GM21526 (cell line): ENCODE data around the gene HIPK3.
"Not testable (repeated sequence)": the region's sequence is repeated elsewhere in the genome, so short reads cannot be mapped to it uniquely, and the experiment has no call there.

Source experiments
- ATAC-seq: cut with Tn5 transposase; IDR thresholded peaks from one replicate; pipeline ENCODE4 v1.9.1; 2021; ENCODE audit warnings: moderate library complexity; ENCODE audit not compliant: unreplicated experiment, low FRiP score

The HIPK3 gene

DNA sequence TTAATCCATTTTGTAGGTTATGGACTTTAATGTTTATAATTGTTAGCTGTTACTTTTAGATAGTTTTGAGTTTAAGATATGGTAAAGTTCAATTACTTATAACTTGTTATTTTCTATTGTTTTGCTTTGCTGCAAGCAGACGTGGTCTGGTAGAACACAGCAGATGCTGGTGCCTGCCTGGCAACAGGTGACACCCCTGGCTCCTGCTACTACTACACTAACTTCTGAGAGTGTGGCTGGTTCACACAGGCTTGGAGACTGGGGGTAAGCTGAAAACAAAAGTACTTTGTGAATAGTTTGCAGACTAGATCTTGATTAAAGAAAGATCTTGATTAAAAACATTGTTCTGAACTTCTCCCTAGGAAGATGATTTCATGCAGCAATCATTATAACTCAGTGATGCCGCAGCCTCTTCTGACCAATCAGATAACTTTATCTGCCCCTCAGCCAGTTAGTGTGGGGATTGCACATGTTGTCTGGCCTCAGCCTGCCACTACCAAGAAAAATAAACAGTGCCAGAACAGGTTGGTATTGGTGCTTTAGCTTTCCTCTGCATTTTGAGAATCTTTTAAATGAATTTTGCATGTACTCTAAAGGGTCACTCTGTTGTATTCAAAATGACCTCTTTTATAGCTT is 90.4 kb downstream of the HIPK3 start:
- ATAC-seq = no peak

DNA sequence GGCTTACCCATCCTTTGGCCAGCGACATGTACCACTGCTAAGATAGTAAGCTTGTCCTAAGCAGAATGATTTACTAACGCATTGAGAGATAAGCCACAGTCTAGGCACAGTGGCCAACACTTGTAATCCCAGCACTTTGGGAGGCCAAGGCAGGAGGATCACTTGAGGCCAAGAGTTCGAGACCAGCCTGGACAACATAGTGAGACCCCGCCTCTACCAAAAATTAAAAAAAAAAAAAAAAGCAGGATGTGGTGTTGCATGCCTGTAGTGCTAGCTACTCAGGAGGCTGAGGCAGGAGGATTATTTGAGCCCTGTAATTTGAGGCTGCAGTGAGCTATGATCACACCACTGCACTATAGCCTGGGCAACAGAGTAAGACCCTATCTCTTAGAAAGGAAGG is 93.1 kb downstream of the HIPK3 start:
- no peak for ATAC-seq

DNA sequence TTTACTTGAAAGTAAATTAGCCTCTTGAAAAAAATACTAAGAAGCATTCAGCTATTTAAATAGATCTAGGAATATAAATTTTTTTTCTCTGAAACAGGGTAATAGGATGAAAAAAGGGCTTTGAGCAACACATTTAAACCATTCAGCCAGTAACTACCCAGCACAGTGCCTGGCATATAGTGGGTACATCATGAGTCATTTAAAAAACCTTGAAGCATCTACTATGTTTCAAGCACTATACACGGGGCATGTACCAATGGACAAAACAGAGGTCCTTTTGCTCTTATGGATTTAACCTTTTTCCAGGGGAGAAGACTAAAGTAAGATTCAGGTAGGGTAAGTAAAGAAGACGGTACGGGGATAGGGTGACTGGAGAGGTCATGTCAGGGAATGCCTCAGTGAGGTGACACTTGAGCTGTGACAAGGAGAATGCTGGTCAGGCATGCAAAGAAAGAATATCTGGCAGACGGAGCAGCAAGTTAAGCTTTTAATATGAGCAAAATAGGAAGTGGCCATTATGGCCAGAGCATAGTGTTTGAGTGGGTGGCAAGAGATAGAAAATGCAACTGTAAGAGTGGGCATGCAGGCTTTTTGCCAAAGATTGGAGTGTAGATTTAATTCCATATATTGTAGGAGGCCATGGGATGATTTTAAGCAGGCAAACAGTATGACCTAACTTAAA is 101.1 kb downstream of the HIPK3 start:
- ATAC-seq = no peak

DNA sequence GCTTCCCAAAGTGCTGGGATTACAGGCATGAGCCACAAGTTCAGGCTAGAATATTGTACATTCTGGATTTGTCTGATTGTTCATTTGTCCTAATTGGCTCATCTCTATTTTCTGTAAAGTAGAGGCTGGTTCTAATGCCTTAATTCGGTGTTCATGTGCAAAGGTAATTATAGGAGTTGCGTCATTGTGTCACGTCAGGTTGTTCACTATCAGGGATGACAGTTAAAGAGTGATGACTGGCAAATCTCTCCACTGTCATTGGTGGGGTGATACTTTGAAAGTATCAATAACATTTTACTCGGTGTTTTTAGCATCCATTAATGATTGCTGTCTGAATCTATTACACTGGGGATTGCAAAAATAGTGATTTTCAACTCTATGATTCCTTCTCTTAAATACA is 103.5 kb downstream of the HIPK3 start:
- no peak for ATAC-seq

DNA sequence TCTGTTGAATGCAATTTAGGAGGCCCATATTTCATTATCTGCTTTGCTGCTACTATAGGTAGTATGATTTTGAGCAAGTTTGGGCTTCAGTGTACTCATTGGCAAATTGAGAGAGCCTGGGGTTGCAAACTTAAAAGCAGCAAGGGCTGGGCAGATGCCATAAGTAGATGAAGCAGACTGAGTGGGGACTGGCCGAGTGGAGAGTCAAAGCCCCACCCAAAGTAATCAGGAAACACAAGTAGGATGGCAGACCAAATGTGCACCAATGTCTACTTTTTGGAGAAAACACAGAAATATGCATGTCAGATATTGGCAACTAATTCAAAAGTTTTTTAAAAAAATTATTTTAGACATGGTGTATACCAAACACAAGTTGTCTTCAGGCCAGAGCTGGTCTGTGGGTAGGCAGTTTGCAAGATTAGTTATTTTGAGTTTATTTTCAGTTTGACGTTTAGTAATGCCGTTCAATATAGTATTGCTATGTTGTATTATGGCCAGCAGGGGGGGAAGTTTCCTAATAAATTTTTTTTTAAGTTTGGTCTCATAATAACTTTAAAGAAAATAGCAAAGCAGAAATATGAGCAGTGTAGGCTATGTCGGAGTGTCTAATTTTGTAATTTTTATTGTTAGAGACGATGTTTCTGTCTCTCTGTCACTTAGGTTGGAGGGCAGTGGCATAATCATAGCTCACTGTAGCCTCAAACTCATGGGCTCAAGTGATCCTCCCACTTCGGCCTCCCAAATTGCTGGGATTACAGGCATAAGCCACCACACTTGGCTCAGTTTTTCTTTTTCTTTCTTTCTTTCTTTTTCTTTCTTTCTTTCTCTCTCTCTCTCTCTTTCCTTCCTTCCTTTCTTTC is 105.1 kb downstream of the HIPK3 start:
- no peak for ATAC-seq

DNA sequence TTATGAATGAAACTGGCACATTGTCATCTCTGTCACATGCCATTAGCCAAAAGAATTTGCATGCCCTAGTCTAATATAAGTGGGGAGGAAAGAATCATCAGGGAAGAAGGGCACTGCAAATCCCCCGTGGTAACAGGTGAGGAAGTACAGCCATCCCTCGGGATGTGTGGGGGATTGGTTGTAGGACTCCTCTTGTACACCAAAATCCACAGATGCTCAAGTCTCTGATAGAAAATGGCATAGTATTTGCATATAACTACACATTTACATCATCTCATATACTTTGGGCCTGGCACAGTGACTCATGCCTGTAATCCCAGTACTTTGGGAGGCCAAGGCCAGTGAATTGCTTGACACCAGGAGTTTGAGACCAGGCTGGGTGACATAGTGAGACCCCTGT is 109.7 kb downstream of the HIPK3 start:
- ATAC-seq = no peak

DNA sequence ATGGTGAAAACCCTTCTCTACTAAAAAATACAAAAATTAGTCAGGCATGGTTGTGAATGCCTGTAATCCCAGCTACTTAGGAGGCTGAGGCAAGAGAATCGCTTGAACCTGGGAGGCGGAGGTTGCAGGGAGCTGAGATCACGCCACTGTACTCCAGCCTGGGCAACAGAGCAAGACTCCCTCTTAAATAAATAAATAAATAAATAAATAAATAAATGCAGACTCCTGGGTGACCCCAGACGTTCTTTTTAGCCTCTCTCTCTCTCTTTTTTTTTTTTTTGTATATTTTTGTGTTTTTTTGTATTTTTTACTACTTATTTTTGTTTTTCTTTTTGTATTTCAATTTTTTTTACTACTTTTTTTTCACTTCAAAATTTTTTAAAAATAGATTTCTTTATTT is 111.3 kb downstream of the HIPK3 start:
- ATAC-seq = not testable (repeated sequence)

DNA sequence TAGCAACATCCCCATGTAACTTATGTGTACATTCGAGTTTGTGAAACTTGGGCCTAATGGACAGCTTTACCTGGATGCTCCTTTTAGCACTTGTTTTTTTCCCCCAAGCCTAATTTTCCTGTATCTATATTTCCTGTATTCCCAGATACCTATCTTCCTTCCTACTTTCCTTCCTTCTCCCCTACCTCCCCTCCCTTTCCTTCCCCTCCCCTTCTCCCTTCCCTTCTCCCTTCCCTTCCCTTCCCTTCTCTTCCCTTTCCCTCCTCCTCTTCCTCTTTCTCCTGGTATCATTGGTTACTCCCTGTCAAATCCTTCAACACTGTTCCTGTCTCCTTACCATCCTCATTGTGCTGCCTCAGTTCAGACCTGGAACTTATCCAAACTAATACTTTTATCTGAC is 111.8 kb downstream of the HIPK3 start:
- ATAC-seq = no peak

DNA sequence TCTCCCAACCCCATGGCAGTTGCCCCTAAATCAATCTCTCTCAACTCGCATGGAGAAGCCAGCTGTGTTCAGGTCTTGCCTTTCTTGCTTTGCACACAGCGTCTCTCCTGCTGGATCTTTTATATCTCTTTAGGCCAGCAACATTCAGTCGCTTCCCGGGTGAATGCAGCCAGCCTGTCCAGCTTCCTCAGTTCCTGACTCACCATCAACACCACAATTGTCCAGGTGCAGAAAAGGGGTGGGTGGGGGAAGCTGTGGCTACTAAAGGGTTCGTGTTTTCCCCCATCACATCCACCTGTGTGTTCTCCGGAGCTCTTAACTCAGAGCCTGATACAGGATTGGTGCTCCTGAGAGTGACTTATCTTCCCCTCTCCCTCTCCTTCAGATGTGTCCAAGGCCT is 116.5 kb downstream of the HIPK3 start:
- no peak for ATAC-seq

DNA sequence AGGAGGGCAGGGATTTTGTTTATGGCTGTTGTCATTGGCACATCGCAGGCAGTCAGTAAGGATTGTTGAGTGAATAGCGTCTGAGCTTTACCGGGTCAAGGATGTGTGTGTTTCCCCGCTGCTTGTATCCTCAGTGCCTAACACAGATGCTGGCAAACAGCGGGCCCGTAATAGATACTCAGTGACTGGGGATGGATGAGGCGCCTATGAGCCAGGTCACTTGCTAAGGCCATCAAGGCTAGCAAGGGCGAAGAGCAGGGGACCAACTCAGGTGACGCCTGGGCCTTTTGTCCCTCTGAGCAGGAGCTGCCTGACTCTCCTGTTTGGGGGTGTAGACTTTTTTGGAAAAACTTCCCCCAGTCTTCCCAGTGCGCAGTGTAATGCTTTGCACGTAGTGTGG is 118.1 kb downstream of the HIPK3 start:
- ATAC-seq = no peak

DNA sequence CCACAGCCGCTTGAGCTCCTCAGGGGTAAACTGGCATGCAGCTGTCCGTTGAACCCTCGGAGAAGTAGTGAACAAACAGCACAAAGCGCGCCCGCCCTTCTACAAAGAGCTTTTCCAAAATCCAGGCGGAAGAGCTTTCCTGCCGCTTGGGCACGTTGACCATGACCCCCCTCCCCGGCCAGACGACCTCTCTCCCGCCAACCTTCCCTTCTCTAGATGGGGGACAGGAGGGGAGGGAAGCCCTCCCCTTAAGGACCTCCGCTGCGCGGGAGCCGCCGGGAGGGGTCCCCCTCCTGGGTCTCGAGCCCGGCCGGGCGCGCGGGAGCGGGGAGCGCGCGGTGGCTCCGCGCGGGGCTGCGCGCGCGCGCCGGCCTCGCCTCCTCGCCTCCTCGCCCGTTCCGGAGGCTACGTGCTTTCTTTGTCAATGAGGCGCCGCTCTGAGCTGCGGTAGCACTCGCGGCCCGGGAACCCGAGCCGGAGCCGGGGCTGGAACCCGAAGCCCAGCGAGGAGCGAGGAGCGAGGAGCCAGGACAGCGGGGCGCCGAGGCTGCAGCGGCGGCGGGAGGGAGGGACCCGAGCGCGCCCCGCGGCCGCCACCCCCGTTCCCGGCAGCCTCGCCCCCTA is 118.6 kb downstream of the HIPK3 start, which contains the start of gene KIAA1549L:
Gene KIAA1549L (plus strand): TSS at position 421 of the 624 bp plus-strand sequence.
- ATAC-seq = no peak

DNA sequence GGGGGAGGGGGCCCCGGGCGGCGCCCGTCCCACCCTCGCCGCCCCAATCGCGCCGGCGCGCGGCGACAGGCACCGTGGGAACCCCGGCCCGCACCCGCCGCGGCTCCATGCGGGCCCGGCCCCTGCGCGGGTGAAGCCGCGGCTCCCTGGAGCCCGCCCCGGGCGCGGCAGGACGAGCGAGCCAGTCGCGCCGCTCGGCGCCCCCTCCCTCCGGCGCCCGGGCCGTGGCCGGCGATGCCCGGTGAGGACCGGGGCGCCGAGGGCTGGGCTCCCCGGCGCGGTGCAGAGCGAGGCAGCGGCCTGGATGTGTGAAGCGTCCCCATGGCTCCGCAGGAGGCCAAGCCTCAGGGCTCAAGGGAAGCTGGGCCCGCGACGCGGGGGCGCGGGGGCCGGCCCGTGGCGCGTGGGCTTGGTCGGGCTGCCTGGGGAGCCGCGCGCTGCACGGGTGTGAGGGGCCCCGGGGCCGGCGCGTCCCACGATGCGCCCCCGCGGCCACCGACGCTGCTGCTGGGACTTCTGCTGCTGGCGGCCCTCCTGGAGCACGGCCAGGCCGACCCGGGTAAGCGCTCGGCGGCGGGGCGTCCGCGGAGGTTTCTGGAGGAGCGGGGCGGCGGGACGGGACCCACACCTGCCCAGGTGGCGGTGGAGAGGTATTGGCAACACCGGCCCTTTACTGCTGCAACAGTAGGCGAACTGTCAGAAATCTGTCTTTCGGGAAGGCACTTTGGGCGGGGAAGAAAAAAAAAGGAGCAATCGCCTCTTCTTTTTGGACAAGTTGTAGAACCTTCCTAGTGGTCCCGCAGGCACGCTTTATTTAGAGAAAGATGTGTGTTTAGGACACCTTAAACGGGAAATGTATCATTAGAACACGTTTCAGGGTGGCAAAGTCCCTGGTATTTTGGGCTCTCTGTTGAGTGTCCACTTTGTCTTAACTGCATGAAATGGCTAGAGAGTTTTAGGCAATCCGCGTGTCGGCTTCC is 119.4 kb downstream of the HIPK3 start:
- ATAC-seq = no peak

DNA sequence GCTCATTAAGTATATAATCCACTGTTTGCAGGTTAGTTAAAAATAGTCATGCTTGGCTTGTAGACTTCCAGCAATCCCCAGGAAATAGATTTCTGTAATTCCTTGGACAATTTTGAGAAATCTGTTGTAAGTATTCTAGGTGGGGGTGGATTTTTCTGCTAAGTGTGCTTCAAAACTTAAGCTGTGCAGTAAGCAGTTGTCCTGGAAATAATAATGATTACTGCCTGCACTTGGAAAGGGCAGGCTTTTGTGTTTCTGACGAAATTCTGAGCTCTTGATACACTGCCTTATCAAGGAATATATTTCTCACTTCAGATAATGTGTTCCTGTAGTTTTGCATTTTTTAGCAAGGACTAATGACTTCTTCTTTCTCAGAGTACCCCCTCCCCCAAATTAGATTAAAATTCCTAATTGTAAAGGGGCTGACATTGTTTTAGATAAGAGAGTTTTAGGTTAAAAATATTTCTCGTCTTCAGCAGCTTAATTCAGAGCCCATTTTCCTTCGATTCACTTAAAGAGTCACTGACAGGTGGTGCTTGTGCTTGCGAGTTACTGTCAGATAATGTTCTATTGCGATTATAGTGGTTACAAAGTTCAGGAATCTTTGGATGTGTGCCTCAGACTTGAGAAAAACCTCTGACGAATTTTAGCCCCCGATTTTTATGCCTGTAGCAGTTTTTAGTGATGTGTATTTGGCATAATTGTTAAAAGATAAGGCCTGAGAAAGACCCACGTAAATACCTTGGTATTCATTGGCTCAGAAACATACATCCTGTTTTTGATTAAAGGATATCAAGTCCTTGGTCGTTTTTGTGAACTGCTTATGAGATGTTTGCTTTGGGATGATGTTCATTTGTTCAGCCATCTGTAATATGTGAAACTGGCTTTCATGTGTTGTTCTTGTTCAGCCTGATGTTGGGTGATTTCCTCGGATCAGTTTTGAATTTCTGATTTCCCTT is 120.5 kb downstream of the HIPK3 start:
- ATAC-seq = no peak

DNA sequence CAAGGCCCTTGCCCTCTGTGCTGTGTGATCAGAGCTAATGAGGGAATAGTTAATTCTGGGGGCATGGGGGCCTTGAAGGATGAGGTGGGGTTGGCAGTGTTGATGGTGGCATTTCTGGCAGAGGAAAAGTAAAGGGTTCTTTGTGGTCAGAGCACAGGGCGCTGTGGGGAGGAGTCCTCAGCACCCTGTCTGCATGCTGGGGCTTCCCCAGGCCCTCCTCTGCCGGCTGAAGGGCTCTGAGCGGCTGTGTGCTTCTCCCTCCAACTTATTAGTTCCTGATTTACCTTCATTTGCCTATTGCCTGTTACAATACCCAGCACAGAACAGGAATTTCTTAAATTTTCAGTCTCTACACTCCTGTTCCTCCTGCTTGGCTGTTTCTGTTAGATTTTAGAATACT is 122.8 kb downstream of the HIPK3 start:
- no peak for ATAC-seq

DNA sequence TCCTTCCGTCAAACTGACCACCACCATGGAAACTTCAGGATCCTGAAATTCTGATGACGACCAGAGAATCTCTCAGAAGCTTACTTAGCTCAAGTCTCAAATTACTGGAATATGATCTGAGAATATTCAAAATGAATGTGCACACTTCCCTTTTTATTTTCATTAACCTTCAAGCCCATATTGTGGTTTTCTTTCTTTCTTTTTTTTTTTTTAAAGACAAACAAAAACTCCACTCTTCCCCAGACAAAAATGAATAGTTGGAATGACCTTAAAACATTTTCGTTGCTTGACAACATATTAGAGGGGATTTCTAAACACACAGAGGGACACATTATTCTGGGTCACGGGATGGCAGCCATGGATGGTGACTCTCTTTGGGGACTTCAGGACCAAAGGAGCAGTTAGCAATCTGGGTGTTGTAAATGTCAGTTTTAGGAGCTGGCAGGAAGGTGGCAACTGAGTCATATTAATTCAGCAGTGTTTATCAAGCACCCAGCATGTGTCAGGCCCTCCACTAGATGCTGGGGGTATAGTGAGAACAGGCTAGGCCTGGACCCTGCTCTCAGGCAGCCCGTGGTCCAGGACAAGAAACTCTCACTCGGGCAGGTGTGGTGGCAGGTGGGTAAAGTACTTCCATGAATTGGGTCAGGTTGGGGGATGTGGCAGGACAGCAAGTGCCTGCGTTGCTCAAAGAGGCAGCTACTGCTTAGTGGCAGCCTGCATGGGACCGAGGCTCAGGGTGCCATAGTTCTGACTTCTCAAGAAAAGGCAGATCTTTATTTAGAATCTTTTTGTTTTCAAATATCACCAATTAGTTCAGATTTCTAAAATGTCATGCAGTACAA is 126.1 kb downstream of the HIPK3 start:
- ATAC-seq = no peak

DNA sequence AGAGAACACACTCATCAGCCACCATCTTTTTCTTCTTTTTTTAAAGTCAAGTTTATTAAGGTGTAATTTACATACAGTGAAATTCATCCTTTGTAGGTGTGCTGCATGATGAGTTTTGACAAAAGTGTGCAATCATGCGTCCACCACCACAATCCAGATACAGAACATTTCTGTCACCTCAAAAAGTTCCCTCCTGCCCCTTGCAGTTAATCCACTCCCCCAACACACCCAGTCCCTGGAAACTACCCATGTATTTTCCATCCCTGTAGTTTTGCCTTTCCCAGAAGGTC is 126.7 kb downstream of the HIPK3 start:
- no peak for ATAC-seq

DNA sequence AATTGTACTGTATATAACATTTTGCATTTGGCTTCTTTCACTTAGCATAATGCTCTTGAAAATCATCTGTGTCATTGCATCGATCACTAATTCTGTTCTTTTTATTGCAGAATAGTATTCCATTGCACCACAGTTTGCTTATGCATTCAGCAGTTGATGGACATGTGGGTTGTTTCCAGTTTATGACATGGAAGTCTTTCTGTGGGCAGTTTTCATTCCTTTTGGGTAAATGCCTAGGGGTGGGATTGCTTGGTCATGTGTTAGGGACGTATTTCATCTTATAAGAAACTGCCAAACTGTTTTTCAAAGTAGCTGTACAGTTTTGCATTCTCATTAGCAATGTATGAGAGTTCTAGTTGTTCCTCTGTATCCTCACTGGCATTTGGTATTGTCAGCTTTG is 127.0 kb downstream of the HIPK3 start:
- no peak for ATAC-seq

DNA sequence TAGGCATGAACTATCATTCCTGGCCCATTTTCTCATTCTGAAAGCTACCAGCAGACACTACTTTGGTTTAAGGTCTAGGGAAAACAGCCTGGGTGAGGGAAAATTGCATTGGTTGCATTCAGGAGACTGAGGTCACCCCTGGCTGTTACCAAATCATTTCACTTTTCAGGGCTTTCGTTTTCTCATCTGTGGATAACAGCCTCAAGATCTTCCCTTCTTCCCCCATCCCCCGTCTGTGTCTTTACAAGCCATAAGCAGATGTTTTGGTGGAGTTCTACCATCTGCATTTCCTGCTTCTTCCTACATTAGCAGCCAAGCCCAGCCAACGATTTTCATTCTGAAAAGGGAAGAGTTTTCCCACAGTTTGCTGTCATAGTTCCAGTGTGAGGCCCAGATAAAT is 130.4 kb downstream of the HIPK3 start:
- no peak for ATAC-seq
